Activated B cell treated with CpG ODN at 0.5 μM for 24 hours (primary cell): Measurements from ENCODE around the gene WNK1. TPM values are rescaled to one million over a fixed set of nuclear protein-coding genes. Genes with fewer than 3 reads are reported as not detected.
A peak's percentile ranks its signal among the peaks of the same experiment; 100 is the strongest.

Source experiments
- ATAC-seq: fragments of 200-7000 bp; cut with Tn5 transposase; one replicate; pipeline ENCODE4 v1.10.0; 2021; ENCODE audit warnings: low read depth, mild to moderate bottlenecking, moderate library complexity
- CTCF ChIA-PET: fragments of 350-600 bp; sonication (Branson Sonifier 250); formaldehyde crosslinking; loops from one replicate; lab custom pipeline; 2021; ENCODE audit warnings: antibody characterized with exemption; lab: Charles Lee
- POLR2A ChIA-PET: fragments of 350-600 bp; sonication (Branson Sonifier 250); formaldehyde crosslinking; loops from one replicate; lab custom pipeline; 2021; ENCODE audit warnings: antibody characterized with exemption; lab: Charles Lee
- DNase-seq: peaks from one replicate; pipeline ENCODE4 v3.0.0; 2022
- H3K27ac Mint-ChIP-seq: one replicate; pipeline ENCODE4 v1.8.0; 2020; ENCODE audit warnings: mixed read lengths
- H3K27me3 Mint-ChIP-seq: one replicate; pipeline ENCODE4 v1.8.0; 2021; ENCODE audit warnings: mixed read lengths
- H3K36me3 Mint-ChIP-seq: one replicate; pipeline ENCODE4 v1.8.0; 2021; ENCODE audit warnings: low read depth, mixed read lengths
- H3K4me1 Mint-ChIP-seq: one replicate; pipeline ENCODE4 v1.8.0; 2021; ENCODE audit warnings: mixed read lengths
- H3K4me3 Mint-ChIP-seq: one replicate; pipeline ENCODE4 v1.8.0; 2020; ENCODE audit warnings: mild to moderate bottlenecking, mixed read lengths
- H3K9me3 Mint-ChIP-seq: one replicate; pipeline ENCODE4 v1.8.0; 2020; ENCODE audit warnings: mixed read lengths
- CTCF ChIP-seq: fragments of 200-600 bp; IDR thresholded peaks from one replicate; pipeline ENCODE4 v1.8.0; 2022; ENCODE audit warnings: antibody characterized with exemption, mild to moderate bottlenecking
- intact Hi-C: fragments of 100-400 bp; cut with micrococcal nuclease; formaldehyde crosslinking; loops from one replicate; pipeline ENCODE4 v1.15.1; 2024
- total RNA-seq: library from RNA; stranded (reverse); gene quantifications from 2 replicates; pipeline ENCODE4 v1.2.3, GENCODE V29; 2022

The WNK1 gene
- total RNA-seq, 1 donor from 2014 or later: 155 TPM

- intact Hi-C loops: no loop called here
- H3K36me3 Mint-ChIP-seq: no peaks in the 10 kb centered on the region
- H3K27me3 Mint-ChIP-seq: no peaks in the 10 kb centered on the region
- no peak overlapping the region for H3K27ac Mint-ChIP-seq
- H3K4me3 Mint-ChIP-seq: no peak overlapping the region
- ATAC-seq (no peak), DNase-seq (no peak)
- ChIA-PET POLR2A (interaction anchor here (1.5 kb wide), 1 partner anchor 53 kb away, joined by 8 read pairs; the partner anchor contains the start of gene WNK1), CTCF (interaction anchor here (3.2 kb wide), 1 partner anchor 10 kb away, joined by 21 read pairs; no protein-coding TSS in a partner anchor)
- H3K9me3 Mint-ChIP-seq: no peaks in the 10 kb centered on the region
- H3K4me1 Mint-ChIP-seq: peaks cover 68% of the 10 kb centered on the region
- no peak for TF ChIP-seq CTCF
Observed at GRCh38 chr12:805022-805632, 52.7 kb downstream of the WNK1 start.

- no peaks in the 10 kb centered on the region for H3K27me3 Mint-ChIP-seq
- H3K4me3 Mint-ChIP-seq: no peak overlapping the region
- no peaks in the 10 kb centered on the region for H3K9me3 Mint-ChIP-seq
- H3K27ac Mint-ChIP-seq: peak overlapping the region; percentile 5
- intact Hi-C loops: no loop called here
- H3K4me1 Mint-ChIP-seq: peaks cover 68% of the 10 kb centered on the region
- ChIA-PET CTCF (interaction anchor here (0.9 to 3.2 kb wide), 3 partner anchors 8 to 230 kb away, joined by 4 to 21 read pairs (median 6); no protein-coding TSS in a partner anchor), POLR2A (no interaction called here)
- ATAC-seq: no peak
- H3K36me3 Mint-ChIP-seq: no peaks in the 10 kb centered on the region
- DNase-seq: no peak
- no peak for TF ChIP-seq CTCF
Observed at GRCh38 chr12:806200-806791, 53.9 kb downstream of the WNK1 start.

DNA sequence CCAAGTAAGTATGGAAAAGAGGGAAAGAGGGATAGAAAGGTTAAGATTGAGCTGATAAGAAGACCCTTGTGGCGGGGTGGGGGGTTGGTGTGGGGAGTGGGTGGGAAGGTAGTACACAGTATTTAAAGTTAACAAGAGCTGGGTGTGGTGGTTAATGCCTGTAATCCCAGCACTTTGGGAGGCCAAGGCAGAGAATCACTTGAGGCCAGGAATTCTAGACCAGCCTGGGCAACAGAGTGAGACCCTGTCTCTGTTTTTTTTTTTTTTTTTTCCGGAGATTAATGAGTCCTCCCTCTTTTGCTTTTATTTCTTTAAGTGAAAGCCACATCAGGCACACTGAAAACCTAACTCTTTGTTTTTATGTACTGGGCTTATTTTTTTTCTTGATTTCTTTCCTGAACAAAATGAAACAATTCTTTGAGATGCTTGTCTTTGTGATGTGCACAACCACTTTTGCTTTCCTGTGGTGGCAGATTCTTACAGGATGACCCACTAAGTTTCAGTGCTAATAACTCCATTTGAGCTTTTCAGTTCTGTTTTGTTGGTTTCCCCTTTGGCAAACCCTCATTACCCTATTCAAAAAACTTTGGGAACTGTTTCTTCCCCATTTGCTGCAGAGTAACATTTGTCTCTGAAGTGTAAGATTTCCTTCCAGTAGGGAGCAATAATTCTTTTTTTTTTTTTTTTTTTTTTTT is 54.8 kb downstream of the WNK1 start:
- DNase-seq (no peak), ATAC-seq (no peak)
- Mint-ChIP-seq H3K36me3 (no peaks in the 10 kb centered on the region), H3K27me3 (no peaks in the 10 kb centered on the region), H3K4me1 (peaks cover 67% of the 10 kb centered on the region), H3K9me3 (no peaks in the 10 kb centered on the region), H3K4me3 (no peak overlapping the region), H3K27ac (peak overlapping the region; percentile 46)
- intact Hi-C loops: no loop called here
- TF ChIP-seq CTCF: no peak
- ChIA-PET POLR2A (interaction anchor here (0.6 to 0.7 kb wide), 4 partner anchors 55 to 785 kb away, joined by 3 to 9 read pairs (median 4); partner anchors contain the start of gene WNK1), CTCF (interaction anchor here (0.9 to 3.2 kb wide), 5 partner anchors 7 to 231 kb away, joined by 3 to 21 read pairs (median 4); no protein-coding TSS in a partner anchor)

- H3K27me3 Mint-ChIP-seq: no peaks in the 10 kb centered on the region
- H3K9me3 Mint-ChIP-seq: no peaks in the 10 kb centered on the region
- H3K27ac Mint-ChIP-seq: no peak overlapping the region
- no peak for DNase-seq
- ChIA-PET POLR2A (interaction anchor here (0.7 to 1.5 kb wide), 2 partner anchors 51 to 56 kb away, joined by 3 to 5 read pairs; no protein-coding TSS in a partner anchor), CTCF (interaction anchor here (0.7 to 2.5 kb wide), 5 partner anchors 16 to 196 kb away, joined by 3 to 16 read pairs (median 5); no protein-coding TSS in a partner anchor)
- peaks cover 16% of the 10 kb centered on the region for H3K36me3 Mint-ChIP-seq
- ATAC-seq: no peak
- TF ChIP-seq CTCF: no peak
- H3K4me1 Mint-ChIP-seq: peaks cover 63% of the 10 kb centered on the region
- H3K4me3 Mint-ChIP-seq: no peak overlapping the region
- intact Hi-C loops: loop anchor here (2.0 to 5.0 kb wide), 2 partner anchors 15 to 33 kb away; no protein-coding TSS in a partner anchor
Observed at GRCh38 chr12:810116-810515, 57.7 kb downstream of the WNK1 start.
